Astrocyte of the cerebellum (primary cell): ENCODE data around the gene SF3B3.

Experiments
- DNase-seq: peaks from one replicate; pipeline ENCODE4 v3.0.0-alpha.2; 2011; ENCODE audit warnings: low read depth
- H3K4me3 ChIP-seq: 2 replicates; pipeline ENCODE4 v1.5.1; 2011; ENCODE audit warnings: mild to moderate bottlenecking, low read depth, low read length, moderate library complexity
- CTCF ChIP-seq: IDR thresholded peaks from 2 replicates; pipeline ENCODE4 v1.5.1; 2012; ENCODE audit warnings: low read length, low read depth, moderate library complexity, mild to moderate bottlenecking; ENCODE audit errors: missing control alignments
- in situ Hi-C: cut with HindIII; loops from 2 replicates; pipeline ENCODE4 v1.10.0; 2017; ENCODE audit warnings: low sequenced_read_pairs

The SF3B3 gene

GRCh38 chr16:70478912-70479341, 44.7 kb upstream of the SF3B3 start:
- no peak overlapping the region for H3K4me3 ChIP-seq
- no peak for DNase-seq
- in situ Hi-C loops: no loop called here
- no peak for TF ChIP-seq CTCF

DNA sequence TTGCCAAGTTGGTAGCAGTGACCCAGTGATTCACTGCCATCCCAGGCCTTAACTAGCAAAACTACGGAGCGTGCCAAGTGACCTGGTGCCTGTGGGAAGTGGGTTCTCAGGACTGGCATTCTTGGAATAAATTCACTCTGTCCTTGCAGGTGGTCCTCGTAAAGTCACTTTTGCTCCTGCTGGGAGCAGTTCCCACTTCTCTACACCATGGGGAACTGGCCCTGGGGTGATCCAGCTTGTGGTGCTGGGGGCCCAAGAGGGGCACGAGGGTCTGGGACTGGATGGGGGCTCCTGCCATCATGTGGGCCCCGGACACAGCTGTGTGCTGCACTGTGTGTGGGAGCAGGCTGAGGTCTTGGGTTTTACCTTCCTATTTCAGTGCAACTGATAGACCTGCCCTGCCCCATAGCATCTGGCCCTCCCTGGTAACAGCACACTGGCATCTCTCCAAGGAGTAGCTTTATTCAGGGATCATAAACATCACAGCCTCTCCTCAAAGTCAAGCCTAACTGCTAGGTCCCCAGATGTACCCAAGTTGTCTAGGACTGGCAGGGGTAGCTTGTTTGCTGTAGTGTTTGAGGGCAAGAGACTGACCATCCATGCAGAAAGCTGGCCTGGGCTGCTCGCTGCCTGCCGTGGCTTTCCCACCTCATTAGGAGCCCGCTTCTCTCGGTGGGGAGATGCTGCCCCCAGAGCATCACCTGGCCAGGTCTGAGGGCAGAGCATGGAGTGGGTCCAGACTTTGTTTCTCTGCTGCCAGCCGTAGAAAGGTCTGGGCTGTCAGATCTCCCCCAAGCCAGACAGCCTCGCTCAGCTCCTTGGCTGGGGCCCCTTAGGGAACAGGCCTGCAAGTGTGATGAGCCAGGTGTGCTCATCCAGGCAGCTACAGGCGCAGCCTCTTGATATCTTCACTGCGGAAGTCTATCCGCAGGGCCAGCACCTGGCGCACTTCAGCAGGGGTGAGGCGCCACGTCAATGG, 43.2 kb upstream of the SF3B3 start:
- in situ Hi-C loops: no loop called here
- H3K4me3 ChIP-seq: no peak overlapping the region
- no peak for TF ChIP-seq CTCF
- no peak for DNase-seq

GRCh38 chr16:70481929-70482536, 41.6 kb upstream of the SF3B3 start:
- in situ Hi-C loops: no loop called here
- H3K4me3 ChIP-seq: no peak overlapping the region
- no peak for DNase-seq
- no peak for TF ChIP-seq CTCF

DNA sequence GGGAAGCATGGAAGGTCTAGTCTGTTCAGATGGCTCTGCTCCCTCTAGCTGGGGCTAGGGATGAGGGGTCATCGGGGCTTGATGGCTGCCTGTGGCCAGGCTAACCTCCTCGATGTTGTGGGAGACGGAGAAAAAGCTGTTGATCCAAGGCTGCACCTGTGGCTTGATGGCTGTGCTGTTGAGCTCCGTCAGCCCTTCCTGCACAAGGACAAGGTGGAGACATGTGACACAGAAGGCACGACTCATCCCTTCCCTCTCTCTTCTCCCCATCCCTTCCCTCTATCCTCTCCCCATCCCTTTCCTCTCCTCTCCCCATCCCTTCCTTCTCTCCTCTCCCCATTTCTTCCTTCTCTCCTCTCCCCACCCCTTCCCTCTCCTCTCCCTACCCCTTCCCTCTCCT, 41.0 kb upstream of the SF3B3 start:
- in situ Hi-C loops: no loop called here
- no peak for TF ChIP-seq CTCF

GRCh38 chr16:70483426-70483825, 40.2 kb upstream of the SF3B3 start:
- no peak for DNase-seq
- no peak overlapping the region for H3K4me3 ChIP-seq
- no peak for TF ChIP-seq CTCF
- in situ Hi-C loops: no loop called here

More for the DNA sequence above, 41.0 kb upstream of the SF3B3 start:
- no peak overlapping the region for H3K4me3 ChIP-seq
- no peak for DNase-seq

- no peak for TF ChIP-seq CTCF
- no peak overlapping the region for H3K4me3 ChIP-seq
- no peak for DNase-seq
- in situ Hi-C loops: no loop called here
Measured at GRCh38 chr16:70484867-70485266, 38.7 kb upstream of the SF3B3 start.
